HCT116 (cell line): ENCODE data around the gene WDR27. TPM values are rescaled to one million over a fixed set of nuclear protein-coding genes. Genes with fewer than 3 reads are reported as not detected.

Experiments used
- ATAC-seq: fragments of 200-7000 bp; cut with Tn5 transposase; 2 replicates; pipeline ENCODE4 v1.9.1; 2020; ENCODE audit warnings: mild to moderate bottlenecking, moderate library complexity
- BruUV-seq: library from RNA; stranded (reverse); fragments of 400-500 nt; replicated peaks from 2 replicates; lab custom pipeline; 2021; lab: Mats Ljungman, UMichigan
- CTCF ChIA-PET: fragments of 300-600 bp; sonication (Branson Sonifier 250); formaldehyde crosslinking; loops from one replicate; lab custom pipeline; 2021; ENCODE audit warnings: antibody characterized with exemption; lab: Charles Lee
- POLR2A ChIA-PET: fragments of 300-600, 350-600 bp; sonication (Branson Sonifier 250); formaldehyde crosslinking; loops from one replicate; lab custom pipeline; 2021; ENCODE audit warnings: antibody characterized with exemption; lab: Charles Lee
- RAD21 ChIA-PET, 2 experiments: fragments of 300-600 bp; sonication (Branson Sonifier 250); formaldehyde crosslinking; loops; one replicate each; lab custom pipeline; 2023; ENCODE audit warnings: low total read pairs in 2 of 2; ENCODE audit not compliant: uncharacterized antibody in 2 of 2, unreplicated experiment in 2 of 2, low non-redundant PET in 1 of 2; lab: Charles Lee
- DNase-seq: peaks from one replicate; pipeline ENCODE4 v3.0.0-alpha.2; 2010; ENCODE audit warnings: low read depth, low spot score
- H2AFZ ChIP-seq: fragments of 200-600 bp; shearing (Covaris generic), sonication (generic); 2 replicates; pipeline ENCODE4 v1.6.1; 2017; ENCODE audit warnings: low read depth, mixed run types, mixed read lengths, antibody characterized with exemption, low read length; ENCODE audit not compliant: poor library complexity, severe bottlenecking
- H3K27ac ChIP-seq: 2 replicates; pipeline ENCODE4 v1.5.1; 2012; ENCODE audit warnings: low read depth, low read length
- H3K27me3 ChIP-seq: fragments of 200-600 bp; sonication (generic); 2 replicates; pipeline ENCODE4 v1.6.1; 2016; ENCODE audit warnings: mixed run types, low read length, mixed read lengths; ENCODE audit not compliant: insufficient read depth
- H3K36me3 ChIP-seq, 2 experiments: fragments of 200-500 bp in 1 of 2; fragments of 200-600 bp in 1 of 2; sonication (Bioruptor generic) in 1 of 2; sonication (generic) in 1 of 2; 2 replicates each; pipeline versions ENCODE4 v1.5.1 to v1.6.1; 2014 to 2016; ENCODE audit warnings: low read length in 2 of 2, inconsistent platforms in 1 of 2, mixed read lengths in 1 of 2, mixed run types in 1 of 2; ENCODE audit not compliant: insufficient read depth in 2 of 2, control insufficient read depth in 1 of 2
- H3K4me1 ChIP-seq, 2 experiments: fragments of 200-600 bp in 1 of 2; sonication (generic) in 1 of 2; 2 replicates each; pipeline versions ENCODE4 v1.5.1 to v1.6.1; 2012 to 2017; ENCODE audit warnings: low read length in 2 of 2, inconsistent platforms in 1 of 2, mild to moderate bottlenecking in 1 of 2, mixed read lengths in 1 of 2, mixed run types in 1 of 2, moderate library complexity in 1 of 2; ENCODE audit not compliant: insufficient read depth in 2 of 2, control insufficient read depth in 1 of 2
- H3K4me2 ChIP-seq: fragments of 200-600 bp; sonication (generic); 2 replicates; pipeline ENCODE4 v1.6.1; 2017; ENCODE audit warnings: mixed run types, low read length, mixed read lengths
- H3K4me3 ChIP-seq, 2 experiments: fragments of 200-600 bp in 1 of 2; sonication (generic) in 1 of 2; replicated peaks in 1 of 2; 2 replicates each; pipeline ENCODE4 v1.5.1; 2011 to 2016; ENCODE audit warnings: low read length in 2 of 2, control low read depth in 1 of 2, low read depth in 1 of 2, mild to moderate bottlenecking in 1 of 2, mixed read lengths in 1 of 2, mixed run types in 1 of 2
- H3K79me2 ChIP-seq: fragments of 200-600 bp; sonication (generic); 2 replicates; pipeline ENCODE4 v1.6.1; 2017; ENCODE audit warnings: mild to moderate bottlenecking, mixed run types, low read length, moderate library complexity, mixed read lengths; ENCODE audit not compliant: insufficient read depth
- H3K9ac ChIP-seq: fragments of 200-600 bp; sonication (generic); 2 replicates; pipeline ENCODE4 v1.6.1; 2016; ENCODE audit warnings: low read length, mixed read lengths
- H3K9me2 ChIP-seq: fragments of 200-600 bp; sonication (generic), shearing (Covaris generic); 2 replicates; pipeline ENCODE4 v1.6.1; 2017; ENCODE audit warnings: mixed run types, mild to moderate bottlenecking, moderate library complexity; ENCODE audit not compliant: insufficient read depth
- H3K9me3 ChIP-seq, 2 experiments: fragments of 200-500 bp in 1 of 2; fragments of 200-600 bp in 1 of 2; sonication (Bioruptor generic) in 1 of 2; sonication (generic) in 1 of 2; 2 replicates each; pipeline ENCODE4 v1.6.1; 2014 to 2017; ENCODE audit warnings: low read length in 2 of 2, mixed read lengths in 2 of 2, inconsistent platforms in 1 of 2, low read depth in 1 of 2, mild to moderate bottlenecking in 1 of 2, mixed run types in 1 of 2, moderate library complexity in 1 of 2; ENCODE audit not compliant: control insufficient read depth in 1 of 2, insufficient read depth in 1 of 2
- H4K20me1 ChIP-seq: fragments of 200-600 bp; sonication (generic), shearing (Covaris generic); 2 replicates; pipeline ENCODE4 v1.6.1; 2017; ENCODE audit warnings: mixed run types, mild to moderate bottlenecking, moderate library complexity; ENCODE audit not compliant: insufficient read depth
- CBX3 ChIP-seq: IDR thresholded peaks from 2 replicates; pipeline ENCODE4 v1.6.1; 2012; ENCODE audit warnings: low read depth
- CTCF ChIP-seq, 3 experiments: fragments of 200-600 bp in 1 of 3; sonication (generic) in 1 of 3; IDR thresholded peaks in 2 of 3; conservative IDR thresholded peaks in 1 of 3; 2 replicates each; pipeline ENCODE4 v1.5.1; 2012 to 2017; ENCODE audit warnings: low read depth in 2 of 3, low read length in 2 of 3, antibody characterized with exemption in 1 of 3, borderline replicate concordance in 1 of 3, control low read depth in 1 of 3, mild to moderate bottlenecking in 1 of 3, mixed read lengths in 1 of 3, mixed run types in 1 of 3, moderate library complexity in 1 of 3; ENCODE audit not compliant: insufficient read depth in 1 of 3
- EGR1 ChIP-seq: IDR thresholded peaks from 2 replicates; pipeline ENCODE4 v1.6.1; 2012; ENCODE audit warnings: low read depth
- EZH2 ChIP-seq: fragments of 200-600 bp; sonication (generic); IDR thresholded peaks from 2 replicates; pipeline ENCODE4 v1.6.1; 2017; ENCODE audit warnings: antibody characterized with exemption, mixed run types
- EZH2phosphoT487 ChIP-seq: fragments of 200-600 bp; IDR thresholded peaks from 2 replicates; pipeline ENCODE4 v1.6.1; 2018; ENCODE audit warnings: antibody characterized with exemption, borderline replicate concordance
- SP1 ChIP-seq: IDR thresholded peaks from 2 replicates; pipeline ENCODE4 v1.6.1; 2012; ENCODE audit warnings: low read depth
- SRF ChIP-seq: IDR thresholded peaks from 2 replicates; pipeline ENCODE4 v1.6.1; 2012; ENCODE audit warnings: low read depth
- TCF7L2 ChIP-seq: IDR thresholded peaks from 2 replicates; pipeline ENCODE4 v1.7.0; 2011; ENCODE audit warnings: borderline replicate concordance, inconsistent platforms; ENCODE audit not compliant: insufficient read depth, insufficient read length; ENCODE audit errors: extremely low read depth
- YY1 ChIP-seq: IDR thresholded peaks from 2 replicates; pipeline ENCODE4 v1.6.1; 2011; ENCODE audit warnings: low read length, low read depth, moderate library complexity, mild to moderate bottlenecking; ENCODE audit not compliant: insufficient replicate concordance; ENCODE audit errors: extremely low read depth
- ZBTB33 ChIP-seq: IDR thresholded peaks from 2 replicates; pipeline ENCODE4 v1.6.1; 2011; ENCODE audit warnings: mild to moderate bottlenecking, low read length, moderate library complexity; ENCODE audit not compliant: insufficient replicate concordance; ENCODE audit errors: extremely low read depth
- intact Hi-C: fragments of 100-400 bp; cut with micrococcal nuclease; formaldehyde crosslinking; loops from 2 replicates; pipeline ENCODE4 v1.10.0; 2022
- total RNA-seq: library from RNA; stranded (reverse); gene quantifications from one replicate; pipeline ENCODE4 v1.2.1, GENCODE V29; 2021; ENCODE audit not compliant: unreplicated experiment

The WDR27 gene
- total RNA-seq, 1 experiment from 2014 or later = 60.6 TPM

GRCh38 chr6:169671563-169671962, 30.3 kb downstream of the WDR27 start (continued):
- TF ChIP-seq CTCF (IDR thresholded peaks at IDR 0.05 in 2 of 3, conservative IDR thresholded peaks at IDR 0.05 in 1 of 3; ENCODE audit: borderline replicate concordance in 1 of 3, insufficient read depth in 1 of 3, low read depth in 2 of 3, low read length in 2 of 3) = no peak
- TF ChIP-seq YY1 = no peak
- no peak for TF ChIP-seq EGR1

GRCh38 chr6:169669889-169670288, 31.9 kb downstream of the WDR27 start:
- POLR2A ChIA-PET = no interaction called here
- H3K79me2 ChIP-seq = no peaks in the 10 kb centered on the region
- no peak for ATAC-seq
- no peak for TF ChIP-seq SRF
- no peak for TF ChIP-seq TCF7L2
- TF ChIP-seq SP1 = no peak
- TF ChIP-seq ZBTB33 = no peak
- no peak for TF ChIP-seq EZH2
- no peak for TF ChIP-seq EZH2phosphoT487
- no peak for TF ChIP-seq CBX3
- TF ChIP-seq YY1 = no peak
- no peak overlapping the region for H3K27ac ChIP-seq
- H4K20me1 ChIP-seq = no peaks in the 10 kb centered on the region
- RAD21 ChIA-PET = no interaction called here
- no peak overlapping the region for H3K4me3 ChIP-seq
- H3K4me2 ChIP-seq = no peak overlapping the region
- H3K36me3 ChIP-seq = peaks cover 13 to 19% of the 10 kb centered on the region in 2 experiments; a peak in 3 of 4 replicates
- DNase-seq = no peak
- no peaks in the 10 kb centered on the region for H3K4me1 ChIP-seq
- no TSS peak for BruUV-seq
- H3K9me3 ChIP-seq = no peaks in the 10 kb centered on the region
- intact Hi-C loops = no loop called here
- no peak overlapping the region for H2AFZ ChIP-seq
- no peak overlapping the region for H3K9ac ChIP-seq
- CTCF ChIA-PET = no interaction called here
- no peaks in the 10 kb centered on the region for H3K9me2 ChIP-seq
- H3K27me3 ChIP-seq = no peaks in the 10 kb centered on the region
